Activated CD8-positive, alpha-beta T cell treated with anti-CD3 and anti-CD28 coated beads, Interleukin-2, amount 10 ng/mL, durations not matched to agents 7 days and 5 days (primary cell): Measurements from ENCODE around the gene NUTM1. TPM values are rescaled to one million over a fixed set of nuclear protein-coding genes. Genes with fewer than 3 reads are reported as not detected.
A peak's percentile ranks its signal among the peaks of the same experiment; 100 is the strongest.

Experiments
- ATAC-seq: fragments of 150-1000 bp; cut with Tn5 transposase; one replicate; pipeline ENCODE4 v1.10.0; 2021; ENCODE audit warnings: moderate library complexity
- CTCF ChIA-PET: fragments of 350-600 bp; sonication (Branson Sonifier 250); formaldehyde crosslinking; loops from one replicate; lab custom pipeline; 2021; ENCODE audit warnings: antibody characterized with exemption; lab: Charles Lee
- POLR2A ChIA-PET: fragments of 350-600 bp; sonication (Branson Sonifier 250); formaldehyde crosslinking; loops from one replicate; lab custom pipeline; 2021; ENCODE audit warnings: antibody characterized with exemption; lab: Charles Lee
- DNase-seq: peaks from one replicate; pipeline ENCODE4 v3.0.0-alpha.2; 2020
- H3K27ac Mint-ChIP-seq: one replicate; pipeline ENCODE4 v1.8.0; 2021; ENCODE audit warnings: mild to moderate bottlenecking, mixed read lengths
- H3K27me3 Mint-ChIP-seq: one replicate; pipeline ENCODE4 v1.8.0; 2021; ENCODE audit warnings: low read depth, mixed read lengths
- H3K36me3 Mint-ChIP-seq: one replicate; pipeline ENCODE4 v1.8.0; 2021; ENCODE audit warnings: low read depth, mixed read lengths
- H3K4me1 Mint-ChIP-seq: one replicate; pipeline ENCODE4 v1.8.0; 2021; ENCODE audit warnings: low read depth, mixed read lengths
- H3K4me3 Mint-ChIP-seq: one replicate; pipeline ENCODE4 v1.8.0; 2021; ENCODE audit warnings: mild to moderate bottlenecking, mixed read lengths
- H3K9me3 Mint-ChIP-seq: one replicate; pipeline ENCODE4 v1.8.0; 2022; ENCODE audit warnings: mixed read lengths; ENCODE audit not compliant: insufficient read depth
- total RNA-seq, 2 experiments: library from RNA; stranded (reverse); gene quantifications; one replicate each; pipeline ENCODE4 v1.2.3, GENCODE V29; 2021

NUTM1 gene
- total RNA-seq, 2 experiments from 2014 or later = not detected

GRCh38 chr15:34327906-34328305 is 15.2 kb upstream of the NUTM1 start:
- DNase-seq = no peak
- H3K4me1 Mint-ChIP-seq = peaks cover 61% of the 10 kb centered on the region
- peaks cover 20% of the 10 kb centered on the region for H3K36me3 Mint-ChIP-seq
- ATAC-seq = no peak
- ChIA-PET POLR2A (interaction anchor here (0.6 to 5.7 kb wide), 7 partner anchors 9 to 661 kb away, joined by 3 to 61 read pairs (median 9); partner anchors contain the start of genes LPCAT4, NOP10, NUTM1 and SLC12A6), CTCF (interaction anchor here (0.6 to 3.8 kb wide), 12 partner anchors 10 to 218 kb away, joined by 3 to 35 read pairs (median 4); partner anchors contain the start of genes LPCAT4, NOP10, NUTM1 and SLC12A6)
- H3K27ac Mint-ChIP-seq = peak overlapping the region; percentile 78
- no peaks in the 10 kb centered on the region for H3K9me3 Mint-ChIP-seq
- peak overlapping the region; percentile 65 for H3K4me3 Mint-ChIP-seq
- no peaks in the 10 kb centered on the region for H3K27me3 Mint-ChIP-seq

DNA sequence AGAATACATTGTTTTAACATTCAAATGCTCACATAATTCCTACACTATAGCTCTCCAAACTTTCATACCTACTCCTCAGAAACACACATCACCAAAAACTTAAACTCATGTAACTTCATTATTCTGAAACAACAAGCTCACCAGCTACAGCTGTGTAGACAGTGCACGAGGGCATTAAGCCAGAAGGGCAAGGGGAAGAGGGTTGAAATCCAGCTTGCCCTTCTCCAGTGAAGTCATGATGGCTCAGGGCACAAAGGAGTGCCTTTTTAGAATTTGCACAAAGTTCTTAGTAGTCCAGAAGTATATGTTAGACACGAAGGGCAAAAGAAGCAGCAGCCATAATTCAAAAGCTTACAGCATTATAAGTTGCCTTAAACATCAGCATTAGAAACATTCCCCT is 14.1 kb upstream of the NUTM1 start:
- CTCF ChIA-PET = interaction anchor here (1.2 to 3.8 kb wide), 8 partner anchors 9 to 219 kb away, joined by 3 to 35 read pairs (median 15); partner anchors contain the start of genes LPCAT4, NOP10, NUTM1 and SLC12A6
- ATAC-seq (no peak), DNase-seq (no peak)
- no peaks in the 10 kb centered on the region for H3K27me3 Mint-ChIP-seq
- H3K27ac Mint-ChIP-seq = peak overlapping the region; percentile 83
- H3K4me3 Mint-ChIP-seq = peak overlapping the region; percentile 42
- H3K4me1 Mint-ChIP-seq = peaks cover 67% of the 10 kb centered on the region
- no peaks in the 10 kb centered on the region for H3K9me3 Mint-ChIP-seq
- POLR2A ChIA-PET = interaction anchor here (2.2 to 5.7 kb wide), 4 partner anchors 8 to 38 kb away, joined by 9 to 61 read pairs (median 14); partner anchors contain the start of genes LPCAT4, NOP10, NUTM1 and SLC12A6
- H3K36me3 Mint-ChIP-seq = peaks cover 18% of the 10 kb centered on the region

DNA sequence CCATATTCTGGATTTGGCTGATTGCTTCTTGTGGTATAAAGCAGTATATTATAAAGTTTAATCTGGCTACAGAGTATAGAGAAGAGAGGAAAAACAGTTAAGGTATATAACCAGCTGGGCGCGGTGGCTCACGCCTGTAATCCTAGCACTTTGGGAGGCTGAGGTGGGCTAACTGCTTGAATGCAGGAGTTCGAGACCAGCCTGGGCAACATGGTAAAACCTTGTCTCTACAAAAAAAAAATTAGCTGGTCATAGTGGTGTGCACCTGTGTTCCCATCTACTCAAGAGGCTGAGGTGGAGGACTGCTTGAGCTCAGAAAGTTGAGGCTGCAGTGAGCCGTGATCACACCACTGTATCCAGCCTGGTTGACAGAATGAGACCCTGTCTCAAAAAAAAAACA is 12.8 kb upstream of the NUTM1 start:
- no peaks in the 10 kb centered on the region for H3K9me3 Mint-ChIP-seq
- H3K36me3 Mint-ChIP-seq = peaks cover 18% of the 10 kb centered on the region
- no peak for ATAC-seq
- CTCF ChIA-PET = interaction anchor here (1.3 to 3.8 kb wide), 6 partner anchors 8 to 89 kb away, joined by 4 to 35 read pairs (median 15); partner anchors contain the start of genes LPCAT4, NOP10, NUTM1 and SLC12A6
- no peak overlapping the region for H3K4me3 Mint-ChIP-seq
- no peaks in the 10 kb centered on the region for H3K27me3 Mint-ChIP-seq
- POLR2A ChIA-PET = interaction anchor here (0.6 to 5.7 kb wide), 5 partner anchors 6 to 106 kb away, joined by 3 to 61 read pairs (median 3); partner anchors contain the start of genes EMC4, LPCAT4, NOP10 and NUTM1
- H3K4me1 Mint-ChIP-seq = peaks cover 73% of the 10 kb centered on the region
- DNase-seq = no peak
- peak overlapping the region; percentile 5 for H3K27ac Mint-ChIP-seq

- CTCF ChIA-PET = interaction anchor here (2.1 to 3.0 kb wide), 2 partner anchors 14 to 90 kb away, joined by 11 to 13 read pairs; no protein-coding TSS in a partner anchor
- DNase-seq (peak; percentile 33), ATAC-seq (peak; percentile 68)
- H3K4me3 Mint-ChIP-seq = peak overlapping the region; percentile 38
- POLR2A ChIA-PET = interaction anchor here (0.8 to 1.5 kb wide), 2 partner anchors 13 to 14 kb away, joined by 3 read pairs; no protein-coding TSS in a partner anchor
- H3K27me3 Mint-ChIP-seq = no peaks in the 10 kb centered on the region
- no peaks in the 10 kb centered on the region for H3K9me3 Mint-ChIP-seq
- H3K36me3 Mint-ChIP-seq = peaks cover 13% of the 10 kb centered on the region
- H3K27ac Mint-ChIP-seq = peak overlapping the region; percentile 90
- peaks cover 77% of the 10 kb centered on the region for H3K4me1 Mint-ChIP-seq
Observed at GRCh38 chr15:34331809-34332208, 11.3 kb upstream of the NUTM1 start.

- ATAC-seq (no peak), DNase-seq (no peak)
- Mint-ChIP-seq H3K36me3 (peaks cover 13% of the 10 kb centered on the region), H3K9me3 (no peaks in the 10 kb centered on the region), H3K4me1 (peaks cover 74% of the 10 kb centered on the region), H3K27ac (peak overlapping the region; percentile 90), H3K27me3 (no peaks in the 10 kb centered on the region), H3K4me3 (no peak overlapping the region)
- CTCF ChIA-PET = interaction anchor here (1.0 to 2.2 kb wide), 3 partner anchors 10 to 123 kb away, joined by 5 to 8 read pairs (median 5); partner anchors contain the start of genes KATNBL1, LPCAT4, NOP10 and NUTM1
- POLR2A ChIA-PET = interaction anchor here (1.5 kb wide), 1 partner anchor 14 kb away, joined by 3 read pairs; no protein-coding TSS in a partner anchor
Observed at GRCh38 chr15:34332553-34333120, 10.5 kb upstream of the NUTM1 start.

DNA sequence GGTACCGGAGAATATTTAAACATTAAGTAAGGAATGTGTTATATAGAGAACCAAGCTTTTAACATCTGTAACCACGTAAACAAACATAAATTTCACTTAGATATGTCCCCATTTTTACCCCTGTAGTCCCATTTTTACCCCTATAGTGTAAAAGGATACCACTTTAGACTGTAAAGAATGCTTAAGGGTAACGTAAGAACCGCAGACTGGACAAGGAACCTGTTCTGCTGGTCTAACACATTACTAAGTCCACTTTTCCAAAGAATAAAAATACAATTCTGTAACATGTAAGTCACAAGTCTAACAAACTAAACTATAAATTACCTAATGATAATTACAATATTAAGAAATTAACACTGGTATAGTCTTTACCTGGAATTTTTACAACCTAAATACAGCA is 8.4 kb upstream of the NUTM1 start:
- Mint-ChIP-seq H3K36me3 (peaks cover 19% of the 10 kb centered on the region), H3K27ac (peak overlapping the region; percentile 97), H3K4me1 (peaks cover 64% of the 10 kb centered on the region), H3K27me3 (no peaks in the 10 kb centered on the region), H3K9me3 (no peaks in the 10 kb centered on the region), H3K4me3 (peak overlapping the region; percentile 97)
- ATAC-seq = no peak
- ChIA-PET POLR2A (interaction anchor here (0.6 kb wide), 1 partner anchor 15 kb away, joined by 3 read pairs; no protein-coding TSS in a partner anchor), CTCF (interaction anchor here (2.2 kb wide), 1 partner anchor 8 kb away, joined by 8 read pairs; the partner anchor contains the start of genes NOP10 and NUTM1)
- no peak for DNase-seq

DNA sequence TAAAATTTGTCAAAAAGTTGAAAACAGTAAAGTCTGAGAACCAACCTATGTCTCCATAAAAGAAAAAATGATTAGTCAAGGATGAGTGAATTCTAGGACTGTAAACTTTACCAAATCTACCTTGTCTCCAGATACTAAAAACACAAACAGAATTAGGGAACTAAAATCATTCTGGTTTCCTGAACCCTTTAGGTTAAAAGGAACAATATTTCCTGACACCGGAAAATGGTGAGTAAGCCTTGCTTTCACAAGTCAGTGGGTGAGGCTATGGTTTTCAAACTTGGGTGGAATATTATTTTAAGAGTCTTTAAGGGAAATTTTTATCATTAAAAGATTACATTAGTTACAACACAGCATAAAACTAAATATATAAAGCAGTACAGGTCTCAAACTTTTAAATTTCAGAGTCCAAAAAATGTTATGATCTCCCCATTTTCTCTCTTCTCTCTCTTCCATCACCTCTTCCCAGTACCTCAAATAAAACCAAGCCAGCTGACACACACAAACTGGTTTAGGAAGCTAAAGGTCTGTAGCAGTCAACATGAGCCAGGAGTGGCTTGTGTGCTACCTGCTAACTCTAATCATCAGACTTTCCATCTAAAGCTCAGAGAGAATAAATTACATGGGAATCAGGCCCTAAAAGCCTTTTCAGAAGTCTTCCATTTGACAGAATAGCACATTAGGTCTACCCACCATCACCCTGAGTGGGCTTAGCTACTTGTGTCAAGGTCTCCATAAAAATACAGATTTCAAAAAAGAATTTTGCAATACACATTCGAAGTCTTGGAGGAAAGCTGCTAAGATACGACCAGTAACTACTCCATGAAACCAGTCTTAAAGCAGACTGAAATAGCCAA is 7.7 kb upstream of the NUTM1 start:
- ChIA-PET CTCF (interaction anchor here (1.2 to 5.3 kb wide), 2 partner anchors 14 to 32 kb away, joined by 3 to 51 read pairs; partner anchors contain the start of gene LPCAT4), POLR2A (interaction anchor here (0.5 to 3.6 kb wide), 4 partner anchors 8 to 317 kb away, joined by 4 to 61 read pairs (median 31); partner anchors contain the start of gene LPCAT4)
- H3K4me1 Mint-ChIP-seq = peaks cover 64% of the 10 kb centered on the region
- H3K4me3 Mint-ChIP-seq = peak overlapping the region; percentile 97
- peak overlapping the region; percentile 97 for H3K27ac Mint-ChIP-seq
- H3K9me3 Mint-ChIP-seq = no peaks in the 10 kb centered on the region
- ATAC-seq (no peak), DNase-seq (no peak)
- peaks cover 24% of the 10 kb centered on the region for H3K36me3 Mint-ChIP-seq
- no peaks in the 10 kb centered on the region for H3K27me3 Mint-ChIP-seq

DNA sequence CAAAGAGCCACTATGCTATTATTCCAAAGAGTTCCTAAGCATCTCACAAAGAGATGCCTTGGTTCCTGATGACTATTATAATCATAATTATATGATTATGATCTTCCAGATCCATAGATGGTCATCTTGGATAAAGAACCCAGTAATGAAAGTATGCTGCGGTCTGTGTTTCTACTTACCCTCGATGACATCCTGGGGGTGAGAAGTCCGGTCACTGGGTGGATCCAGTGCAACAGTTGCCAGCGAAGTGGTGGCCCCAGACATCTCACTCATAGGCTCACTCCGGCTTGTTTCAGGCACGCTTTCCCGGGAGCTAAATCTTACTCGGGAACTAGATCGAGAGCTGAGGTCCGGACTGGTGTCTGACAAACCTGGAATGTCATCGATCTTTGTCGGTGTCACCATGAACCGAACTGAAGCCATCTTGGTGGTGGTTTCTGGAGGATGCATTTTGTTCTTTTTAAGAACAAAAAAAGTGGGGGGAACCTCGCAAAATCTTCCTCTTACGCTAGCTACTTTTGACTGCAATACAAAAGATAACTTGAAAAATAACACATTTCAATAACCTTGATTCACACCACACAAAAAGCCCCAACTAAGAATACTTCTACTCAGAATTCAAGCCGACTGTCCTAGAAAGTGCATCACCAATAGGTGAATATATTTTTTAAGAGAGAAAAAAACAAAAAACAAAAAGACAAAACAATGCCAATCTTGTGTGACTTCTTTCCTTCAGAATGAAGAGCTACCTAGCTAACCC is 6.7 kb upstream of the NUTM1 start:
- Mint-ChIP-seq H3K27ac (peak overlapping the region; percentile 97), H3K4me1 (peaks cover 62% of the 10 kb centered on the region), H3K36me3 (peaks cover 29% of the 10 kb centered on the region), H3K9me3 (no peaks in the 10 kb centered on the region), H3K27me3 (no peaks in the 10 kb centered on the region), H3K4me3 (peak overlapping the region; percentile 97)
- ATAC-seq (no peak), DNase-seq (peak; percentile 36)
- CTCF ChIA-PET = interaction anchor here (1.2 to 5.3 kb wide), 4 partner anchors 8 to 95 kb away, joined by 3 to 51 read pairs (median 21); partner anchors contain the start of gene LPCAT4
- POLR2A ChIA-PET = interaction anchor here (0.7 to 3.6 kb wide), 6 partner anchors 9 to 247 kb away, joined by 3 to 61 read pairs (median 18); partner anchors contain the start of genes GOLGA8B and LPCAT4

DNA sequence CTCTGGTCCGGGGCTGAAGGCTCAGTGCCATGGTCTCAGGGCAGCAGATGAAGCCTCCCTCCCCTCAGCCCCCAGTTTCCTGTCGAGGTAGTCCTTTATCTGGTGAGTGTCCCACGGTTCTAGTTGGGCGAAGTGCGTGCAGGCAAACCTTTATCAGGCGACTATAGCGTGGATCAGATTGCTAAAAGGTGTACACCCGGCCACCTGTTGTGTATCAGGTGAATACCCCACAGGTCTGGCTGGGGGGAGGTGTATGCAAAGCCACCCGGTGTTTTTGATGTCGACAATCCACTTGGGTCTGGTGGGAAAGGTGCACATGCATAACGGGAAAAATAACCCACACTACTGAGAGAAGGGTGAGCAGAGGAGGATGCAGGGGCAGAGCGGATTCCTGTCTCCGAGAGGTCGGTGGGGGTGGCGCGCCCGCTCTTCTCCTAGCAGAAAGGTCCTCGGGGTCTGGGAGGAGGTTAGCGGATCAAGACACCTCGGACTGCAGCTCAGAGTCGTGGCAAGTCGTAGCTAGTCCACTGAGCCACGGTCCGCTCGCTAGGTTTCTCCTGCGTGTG is 6.0 kb upstream of the NUTM1 start:
- ChIA-PET POLR2A (interaction anchor here (0.9 to 3.6 kb wide), 7 partner anchors 10 to 247 kb away, joined by 3 to 61 read pairs (median 8); partner anchors contain the start of genes GOLGA8B and LPCAT4), CTCF (interaction anchor here (3.3 to 5.3 kb wide), 3 partner anchors 9 to 96 kb away, joined by 14 to 51 read pairs (median 28); partner anchors contain the start of gene LPCAT4)
- ATAC-seq = peak; percentile 18
- Mint-ChIP-seq H3K27me3 (no peaks in the 10 kb centered on the region), H3K4me1 (peaks cover 62% of the 10 kb centered on the region), H3K36me3 (peaks cover 33% of the 10 kb centered on the region), H3K4me3 (peak overlapping the region; percentile 97), H3K27ac (peak overlapping the region; percentile 97), H3K9me3 (no peaks in the 10 kb centered on the region)
- DNase-seq = peak; percentile 48
